GM20431 (cell line): Measurements from ENCODE around the gene SLC13A5.
"Not testable (repeated sequence)": the region's sequence is repeated elsewhere in the genome, so short reads cannot be mapped to it uniquely, and the experiment has no call there.

ENCODE experiments used
- in situ Hi-C: fragments of 300-500 bp; cut with MseI, MboI; formaldehyde crosslinking; loops from one replicate; pipeline ENCODE4 v1.15.0; 2020; ENCODE audit warnings: low sequenced_read_pairs; ENCODE audit not compliant: unreplicated experiment

SLC13A5 gene

GRCh38 chr17:6713130-6713917 is at the start of gene SLC13A5:
Gene SLC13A5 (minus strand): TSS chr17:6713369. CDS start chr17:6713333, 36 bp downstream.
- in situ Hi-C loops: no loop called here

GRCh38 chr17:6761779-6762178 is 48.6 kb upstream of the SLC13A5 start:
- in situ Hi-C loops: no loop called here

GRCh38 chr17:6757747-6758146 is 44.6 kb upstream of the SLC13A5 start:
- in situ Hi-C loops: no loop called here

GRCh38 chr17:6756425-6757031 is 43.4 kb upstream of the SLC13A5 start:
- in situ Hi-C loops: no loop called here

- in situ Hi-C loops: no loop called here
These were observed 42.6 kb upstream of the SLC13A5 start, which contains the start of gene XAF1 for GRCh38 chr17:6755731-6756184. Gene XAF1 (plus strand): TSS chr17:6756046. CDS start chr17:6756079, 33 bp downstream.

- in situ Hi-C loops: no loop called here
These were observed 42.1 kb upstream of the SLC13A5 start for GRCh38 chr17:6755281-6755680.

- in situ Hi-C loops: no loop called here
These were observed 40.4 kb upstream of the SLC13A5 start for GRCh38 chr17:6753546-6753945.

- in situ Hi-C loops: no loop called here
These were observed 39.9 kb upstream of the SLC13A5 start for GRCh38 chr17:6753006-6753445.

- in situ Hi-C loops: no loop called here
These were observed 39.1 kb upstream of the SLC13A5 start for GRCh38 chr17:6752068-6752909.

- in situ Hi-C loops: no loop called here
These were observed 36.4 kb upstream of the SLC13A5 start for GRCh38 chr17:6749519-6749918.

- in situ Hi-C loops: no loop called here
These were observed 35.4 kb upstream of the SLC13A5 start for GRCh38 chr17:6748617-6749016.

GRCh38 chr17:6746665-6747064 is 33.5 kb upstream of the SLC13A5 start:
- in situ Hi-C loops: not testable (repeated sequence)

- in situ Hi-C loops: no loop called here
These were observed 16.4 kb upstream of the SLC13A5 start for GRCh38 chr17:6729531-6729930.

- in situ Hi-C loops: no loop called here
These were observed 10.8 kb upstream of the SLC13A5 start for GRCh38 chr17:6724009-6724408.

- in situ Hi-C loops: no loop called here
These were observed 8.6 kb upstream of the SLC13A5 start for GRCh38 chr17:6721744-6722143.

- in situ Hi-C loops: no loop called here
These were observed 3.6 kb upstream of the SLC13A5 start for GRCh38 chr17:6716736-6717135.

- in situ Hi-C loops: no loop called here
These were observed 1.2 kb upstream of the SLC13A5 start for GRCh38 chr17:6714315-6714874.

GRCh38 chr17:6713918-6714271 is 726 bp upstream of the SLC13A5 start:
- in situ Hi-C loops: no loop called here

- in situ Hi-C loops: no loop called here
These were observed 377 bp downstream of the SLC13A5 start for GRCh38 chr17:6712854-6713129.

GRCh38 chr17:6712058-6712853 is 913 bp downstream of the SLC13A5 start:
- in situ Hi-C loops: no loop called here
